Pancreas (tissue), 10 donors: Measurements from ENCODE around the gene SIX1. TPM values are rescaled to one million over a fixed set of nuclear protein-coding genes. Genes with fewer than 3 reads are reported as not detected.

Source experiments
- ATAC-seq, 4 donors: fragments of 200-7000 bp; cut with Tn5 transposase; one replicate each; pipeline versions ENCODE4 v1.8.0 to v1.9.1; 2020; ENCODE audit warnings: mild to moderate bottlenecking in 4 of 4, moderate library complexity in 4 of 4
- DNase-seq, 6 donors: peaks; one replicate each; pipeline ENCODE4 v3.0.0-alpha.2; 2020
- FAIRE-seq: peaks from 2 replicates; lab custom pipeline; 2012; peaks lifted over from hg19 to GRCh38; lab: Jason Lieb, UNC
- H3K27ac ChIP-seq, 4 donors: fragments of 200-600 bp; sonication (generic); 1 replicate in 3 of 4; 2 replicates in 1 of 4; pipeline versions ENCODE4 v1.5.0 to v1.8.0; 2020
- H3K27me3 ChIP-seq, 4 donors: fragments of 200-600 bp; one replicate each; pipeline ENCODE4 v1.8.0; 2021
- H3K36me3 ChIP-seq, 3 donors: fragments of 200-600 bp; sonication (generic) in 1 of 3; one replicate each; pipeline versions ENCODE4 v1.5.0 to v1.8.0; 2020 to 2021
- H3K4me1 ChIP-seq, 3 donors: fragments of 200-600 bp; one replicate each; pipeline ENCODE4 v1.8.0; 2021
- H3K4me3 ChIP-seq, 4 donors: fragments of 200-600 bp; sonication (generic) in 2 of 4; one replicate each; pipeline versions ENCODE4 v1.5.0 to v1.8.0; 2020 to 2021
- H3K9me3 ChIP-seq, 4 donors: fragments of 200-600 bp; one replicate each; pipeline ENCODE4 v1.8.0; 2021
- WGBS, 2 donors: extraction: QIAGEN DNeasy Blood & Tissue Kit; methylation state at CpG; one replicate each; pipeline ENCODE4 v1.1.7; 2013; 5-methylcytosine and 5-hydroxymethylcytosine counted together
- intact Hi-C, 3 donors: fragments of 100-400 bp; cut with DNase I; formaldehyde crosslinking; loops; one replicate each; pipeline versions ENCODE4 v1.11.1 to v1.14.2; 2022
- polyA plus RNA-seq, 2 donors: library from polyadenylated mRNA; stranded (reverse); fragments of 200-250 nt; gene quantifications; one replicate each; pipeline ENCODE4 v1.2.3, GENCODE V29; 2013
- total RNA-seq, 6 donors: library from RNA; stranded (reverse); fragmentation: NEBNext Ultra II Directional in 4 of 6; extraction: Animal tissue kit (Norgen Biotek cat#: 25700) in 4 of 6; gene quantifications; one replicate each; pipeline versions ENCODE4 v1.2.1 to v1.2.4, GENCODE V29; 2021 to 2023
- TF ChIP-seq, protein P1 (sequence below), 4 donors: fragments of 200-600 bp; sonication (generic) in 3 of 4; IDR thresholded peaks; one replicate each; pipeline versions ENCODE4 v1.5.0 to v1.8.0; 2021; ENCODE audit warnings: antibody characterized with exemption in 4 of 4
- donor health status: healthy with polysubstance abuse.
- donor health status: DM: no; HTN: no; CAD: no; lungs with moderate emphysema.
- donor health status: DM: no; HTN: no; CAD: no.
- donor health status: control.
- donor health status: control.
- donor health status: Bipolar disorder and iron deficiency.
- donor health status: DM: yes; HTN: yes; CAD: no.
- donor health status: DM: no; HTN: no; CAD: no.
- donor health status: DM: no; HTN: no; CAD: no.
- donor health status: DM: yes; HTN: yes; CAD: no.

The SIX1 gene
- total and polyA plus RNA-seq, 8 donors: 0.06 to 0.09 (median 0.07) TPM; not detected in 4

DNA sequence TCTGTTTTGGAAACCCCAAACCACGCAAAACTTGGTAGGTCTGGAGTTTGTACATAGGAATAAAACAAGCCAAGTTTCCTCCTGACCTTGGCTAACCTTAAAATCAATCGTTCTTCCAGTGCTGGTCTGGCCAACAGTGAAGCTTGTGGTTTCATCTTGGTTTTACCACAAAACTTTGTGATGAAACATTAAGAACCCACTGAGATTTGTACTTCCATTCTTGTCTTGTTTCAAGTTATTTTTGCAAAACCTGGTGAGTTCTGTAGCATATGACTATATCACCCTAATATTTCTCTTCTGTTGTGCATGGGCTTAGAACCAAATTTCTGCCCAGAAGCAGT is 26.4 kb downstream of the SIX1 start:
- peaks cover 11 to 27% (median 19%) of the 10 kb centered on the region in 3 donors for H3K4me1 ChIP-seq
- peak overlapping the region in 2 of 4 donors; percentile 10 to 19 for H3K27ac ChIP-seq
- H3K9me3 ChIP-seq: no peaks in the 10 kb centered on the region
- no peaks in the 10 kb centered on the region for H3K36me3 ChIP-seq
- FAIRE-seq: no peak
- TF ChIP-seq, protein P1, sequence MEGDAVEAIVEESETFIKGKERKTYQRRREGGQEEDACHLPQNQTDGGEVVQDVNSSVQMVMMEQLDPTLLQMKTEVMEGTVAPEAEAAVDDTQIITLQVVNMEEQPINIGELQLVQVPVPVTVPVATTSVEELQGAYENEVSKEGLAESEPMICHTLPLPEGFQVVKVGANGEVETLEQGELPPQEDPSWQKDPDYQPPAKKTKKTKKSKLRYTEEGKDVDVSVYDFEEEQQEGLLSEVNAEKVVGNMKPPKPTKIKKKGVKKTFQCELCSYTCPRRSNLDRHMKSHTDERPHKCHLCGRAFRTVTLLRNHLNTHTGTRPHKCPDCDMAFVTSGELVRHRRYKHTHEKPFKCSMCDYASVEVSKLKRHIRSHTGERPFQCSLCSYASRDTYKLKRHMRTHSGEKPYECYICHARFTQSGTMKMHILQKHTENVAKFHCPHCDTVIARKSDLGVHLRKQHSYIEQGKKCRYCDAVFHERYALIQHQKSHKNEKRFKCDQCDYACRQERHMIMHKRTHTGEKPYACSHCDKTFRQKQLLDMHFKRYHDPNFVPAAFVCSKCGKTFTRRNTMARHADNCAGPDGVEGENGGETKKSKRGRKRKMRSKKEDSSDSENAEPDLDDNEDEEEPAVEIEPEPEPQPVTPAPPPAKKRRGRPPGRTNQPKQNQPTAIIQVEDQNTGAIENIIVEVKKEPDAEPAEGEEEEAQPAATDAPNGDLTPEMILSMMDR (IDR thresholded peaks at IDR 0.05): no peak
- ATAC-seq: peak in 2 of 4 donors; percentile 7 to 14
- WGBS, 2 donors: 14 to 18% methylated on average over 2 of the region's 2 CpGs
- H3K4me3 ChIP-seq: no peak overlapping the region
- no peaks in the 10 kb centered on the region for H3K27me3 ChIP-seq
- no peak for DNase-seq
- intact Hi-C loops: loop anchor here in 2 of 3 donors (5.0 to 10.0 kb wide), 3 partner anchors 399 to 632 kb away; no protein-coding TSS in a partner anchor

DNA sequence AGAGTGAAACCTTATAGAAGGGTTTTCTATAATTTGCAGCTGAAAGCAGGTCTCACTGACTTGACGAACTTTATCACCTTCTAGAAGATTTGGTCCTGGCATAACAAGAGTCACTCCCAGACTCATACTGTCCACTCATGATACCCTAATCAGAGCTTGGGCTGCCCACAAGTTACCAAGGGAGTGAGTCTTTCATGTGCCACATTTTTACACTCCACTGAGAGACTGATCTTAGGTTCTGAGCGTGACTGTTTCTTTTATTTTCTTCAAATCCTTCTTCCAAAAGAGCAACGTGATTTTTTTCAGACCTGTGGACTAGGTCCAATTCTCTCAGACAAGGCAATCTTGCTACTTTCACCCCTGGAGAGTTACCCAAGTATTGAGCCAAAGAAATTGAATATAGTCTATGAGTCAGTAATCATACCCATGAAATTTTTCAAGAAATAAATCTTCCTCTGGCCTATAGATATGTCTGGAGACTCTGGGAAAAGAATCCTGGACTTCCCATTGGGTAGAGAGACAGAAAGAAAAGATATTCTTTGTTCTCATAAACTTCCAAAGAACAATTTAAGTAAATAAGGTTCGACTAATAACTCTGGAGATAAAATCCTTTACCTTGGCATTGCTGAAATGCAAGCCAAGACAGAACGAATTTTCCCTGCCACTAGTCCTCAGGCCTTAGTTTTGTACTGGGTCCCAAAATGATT is 26.9 kb downstream of the SIX1 start:
- no peaks in the 10 kb centered on the region for H3K9me3 ChIP-seq
- H3K36me3 ChIP-seq: no peaks in the 10 kb centered on the region
- intact Hi-C loops: loop anchor here in 2 of 3 donors (5.0 to 10.0 kb wide), 3 partner anchors 400 to 632 kb away; no protein-coding TSS in a partner anchor
- FAIRE-seq: no peak
- DNase-seq: no peak
- peaks cover 11 to 28% (median 22%) of the 10 kb centered on the region in 3 donors for H3K4me1 ChIP-seq
- no peaks in the 10 kb centered on the region for H3K27me3 ChIP-seq
- 47% methylated on average over 5 of the region's 5 CpGs for WGBS, 2 donors
- TF ChIP-seq, protein P1 (IDR thresholded peaks at IDR 0.05): no peak
- H3K27ac ChIP-seq: peak overlapping the region in 2 of 4 donors; percentile 10 to 19
- no peak overlapping the region for H3K4me3 ChIP-seq
- ATAC-seq: no peak

DNA sequence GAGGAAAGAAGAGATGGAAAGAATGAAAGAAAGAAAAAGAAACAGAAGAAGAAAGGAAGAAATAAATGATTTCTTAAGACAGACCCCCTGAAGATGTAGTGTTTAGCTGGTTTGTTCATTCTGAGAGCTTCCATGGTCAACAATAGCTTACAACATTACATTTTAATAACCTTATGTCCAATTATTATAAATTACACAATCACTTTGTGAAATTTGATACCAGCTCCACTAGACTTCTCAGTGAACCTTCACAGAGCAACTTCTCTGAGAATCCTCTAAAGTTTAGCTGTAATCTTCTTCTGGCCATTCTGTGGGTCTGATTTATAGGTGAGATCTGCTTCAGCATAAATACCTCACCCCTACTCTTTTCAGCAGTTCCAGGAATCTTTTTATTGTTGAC is 27.9 kb downstream of the SIX1 start:
- Histone ChIP-seq H3K36me3 (no peaks in the 10 kb centered on the region), H3K9me3 (no peaks in the 10 kb centered on the region), H3K4me3 (no peak overlapping the region), H3K27me3 (no peaks in the 10 kb centered on the region), H3K4me1 (peaks cover 11 to 30% (median 24%) of the 10 kb centered on the region in 3 donors), H3K27ac (no peak overlapping the region)
- FAIRE-seq (no peak), DNase-seq (no peak), ATAC-seq (no peak)
- intact Hi-C loops: loop anchor here in 2 of 3 donors (5.0 to 10.0 kb wide), 3 partner anchors 401 to 633 kb away; no protein-coding TSS in a partner anchor
- TF ChIP-seq, protein P1 (IDR thresholded peaks at IDR 0.05): no peak

DNA sequence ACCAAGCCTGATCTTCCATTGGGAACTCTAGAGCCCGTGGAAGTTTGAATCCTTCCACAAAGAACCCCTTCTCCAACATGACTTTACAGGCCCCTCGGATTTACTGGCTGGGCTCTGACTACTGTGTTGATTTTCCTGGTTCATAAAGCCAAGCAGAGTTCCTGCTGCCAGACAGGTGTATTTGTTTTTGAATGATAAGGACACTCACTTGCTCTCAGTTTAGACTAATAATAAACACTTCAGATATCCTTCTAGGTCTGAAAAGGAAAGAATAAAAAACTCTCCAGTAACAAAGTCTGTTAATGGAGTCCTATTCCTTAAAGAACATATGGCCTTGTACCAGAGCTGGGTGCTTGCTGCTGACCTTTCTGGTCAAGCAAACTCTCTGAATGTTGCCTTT is 31.0 kb downstream of the SIX1 start:
- intact Hi-C loops: no loop called here
- H3K36me3 ChIP-seq: no peaks in the 10 kb centered on the region
- peaks cover 11 to 30% (median 26%) of the 10 kb centered on the region in 3 donors for H3K4me1 ChIP-seq
- 19 to 24% methylated on average over 2 of the region's 2 CpGs for WGBS, 2 donors
- no peak overlapping the region for H3K4me3 ChIP-seq
- TF ChIP-seq, protein P1 (IDR thresholded peaks at IDR 0.05): no peak
- peak; percentile 72 to 89 (median 86) for ATAC-seq
- H3K9me3 ChIP-seq: no peaks in the 10 kb centered on the region
- FAIRE-seq: no peak
- DNase-seq: no peak
- no peaks in the 10 kb centered on the region for H3K27me3 ChIP-seq
- H3K27ac ChIP-seq: peak overlapping the region in 2 of 4 donors; percentile 56 to 62

DNA sequence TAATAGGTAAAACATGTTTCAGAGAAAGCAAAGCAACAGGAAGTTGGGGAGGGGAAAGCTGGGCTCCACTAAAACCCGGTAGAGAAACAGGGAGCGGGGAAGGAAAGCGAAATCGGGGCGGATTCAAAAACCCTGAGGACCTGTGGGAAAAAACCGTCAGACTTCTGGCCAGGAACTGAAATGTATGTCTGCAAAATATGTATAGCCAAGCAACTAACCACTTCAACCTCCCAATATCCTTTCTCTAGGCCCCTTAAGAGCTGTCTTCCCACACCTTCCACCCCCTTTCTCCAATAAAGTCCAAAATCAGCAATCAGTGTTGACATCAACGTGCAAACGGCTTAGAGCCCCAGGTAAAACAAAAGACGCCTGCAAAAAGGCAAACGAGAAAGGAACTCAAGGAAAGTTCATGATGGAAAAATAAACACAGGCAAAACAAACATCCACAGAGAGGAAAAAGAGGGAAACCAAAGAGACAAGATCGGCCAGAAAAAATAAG is 32.8 kb downstream of the SIX1 start:
- H3K27ac ChIP-seq: no peak overlapping the region

More for the DNA sequence above, 32.8 kb downstream of the SIX1 start:
- no peaks in the 10 kb centered on the region for H3K36me3 ChIP-seq
- ATAC-seq (peak in 2 of 4 donors; percentile 37 to 54), DNase-seq (no peak), FAIRE-seq (no peak)
- WGBS, 2 donors: 43 to 46% methylated on average over 11 of the region's 11 CpGs
- H3K9me3 ChIP-seq: no peaks in the 10 kb centered on the region
- no peaks in the 10 kb centered on the region for H3K27me3 ChIP-seq
- H3K4me1 ChIP-seq: peaks cover 0 to 19% (median 18%) of the 10 kb centered on the region in 3 donors
- TF ChIP-seq, protein P1 (IDR thresholded peaks at IDR 0.05): no peak
- intact Hi-C loops: no loop called here
- H3K4me3 ChIP-seq: no peak overlapping the region
